Activated CD8-positive, alpha-beta memory T cell treated with anti-CD3 and anti-CD28 coated beads, Interleukin-2, amount 50 U/mL, for 4 hours (primary cell): ENCODE data around the gene SRGAP1.

Experiments used
- DNase-seq: peaks from one replicate; pipeline ENCODE4 v3.0.0-alpha.2; 2020

The SRGAP1 gene

GRCh38 chr12:63941166-63941800, 96.8 kb downstream of the SRGAP1 start:
- no peak for DNase-seq

GRCh38 chr12:63941879-63942278, 97.4 kb downstream of the SRGAP1 start:
- DNase-seq, result no peak

GRCh38 chr12:63942464-63943241, 98.2 kb downstream of the SRGAP1 start:
- DNase-seq, result no peak

- no peak for DNase-seq
Observed at GRCh38 chr12:63944034-63944579, 99.6 kb downstream of the SRGAP1 start.

GRCh38 chr12:63944586-63945228, 100.2 kb downstream of the SRGAP1 start:
- no peak for DNase-seq

- DNase-seq, result no peak
Observed at GRCh38 chr12:63945777-63946176, 101.3 kb downstream of the SRGAP1 start.

- DNase-seq, result no peak
Observed at GRCh38 chr12:63948211-63948610, 103.7 kb downstream of the SRGAP1 start.

- DNase-seq, result no peak
Observed at GRCh38 chr12:63949902-63950301, 105.4 kb downstream of the SRGAP1 start.

- DNase-seq, result no peak
Observed at GRCh38 chr12:63952995-63953394, 108.5 kb downstream of the SRGAP1 start.

GRCh38 chr12:63955831-63956666, 111.5 kb downstream of the SRGAP1 start:
- DNase-seq, result no peak

- DNase-seq, result no peak
Observed at GRCh38 chr12:63957496-63957895, 113.0 kb downstream of the SRGAP1 start.

GRCh38 chr12:63958876-63959580, 114.5 kb downstream of the SRGAP1 start:
- no peak for DNase-seq

- DNase-seq, result no peak
Observed at GRCh38 chr12:63961048-63961447, 116.5 kb downstream of the SRGAP1 start.

- no peak for DNase-seq
Observed at GRCh38 chr12:63961543-63961942, 117.0 kb downstream of the SRGAP1 start.

GRCh38 chr12:63963868-63964267, 119.4 kb downstream of the SRGAP1 start:
- no peak for DNase-seq

- no peak for DNase-seq
Observed at GRCh38 chr12:63964301-63964700, 119.8 kb downstream of the SRGAP1 start.

- no peak for DNase-seq
Observed at GRCh38 chr12:63965936-63966605, 121.6 kb downstream of the SRGAP1 start.

- DNase-seq, result no peak
Observed at GRCh38 chr12:63966606-63966975, 122.1 kb downstream of the SRGAP1 start.

- DNase-seq, result no peak
Observed at GRCh38 chr12:63967358-63968145, 123.1 kb downstream of the SRGAP1 start.

GRCh38 chr12:63968673-63969072, 124.2 kb downstream of the SRGAP1 start:
- DNase-seq, result no peak

- DNase-seq, result no peak
Observed at GRCh38 chr12:63976902-63977395, 132.4 kb downstream of the SRGAP1 start.
